Measurements from ENCODE around the gene ROBO1. TPM values are rescaled to one million over a fixed set of nuclear protein-coding genes. Genes with fewer than 3 reads are reported as not detected.

Gene ROBO1
- total and polyA plus RNA-seq, 2 of the 8 experiments (the other 6 are each of a cell fraction or from before 2014, with no cell fraction given): 51.4 to 91.0 TPM

GRCh38 chr3:78870484-78870883 is 897.3 kb downstream of the ROBO1 start:
- no peaks in the 10 kb centered on the region for H4K20me1 ChIP-seq (replicated peaks in 1 of 2; ENCODE audit: control insufficient read depth in 1 of 2, insufficient read depth in 2 of 2, low read length in 2 of 2)
- no peak overlapping the region for H3K4me3 ChIP-seq (ENCODE audit: extremely low read depth in 1 of 4, insufficient read depth in 2 of 4, low read depth in 3 of 4, low read length in 4 of 4)
- ChIA-PET CTCF (ENCODE audit: partially characterized antibody) (no interaction called here), POLR2A (ENCODE audit: partially characterized antibody) (no interaction called here)
- H3K4ac ChIP-seq (replicated peaks; ENCODE audit: insufficient read length, low read depth, low read length): no peak overlapping the region
- H4K8ac ChIP-seq (ENCODE audit: extremely low read depth, insufficient read depth, low read length): no peak overlapping the region
- TF ChIP-seq HDAC6 (IDR thresholded peaks at IDR 0.05; ENCODE audit: low read depth, low read length) (no peak), CEBPB (IDR thresholded peaks at IDR 0.05; ENCODE audit: low read depth, low read length) (0 out of 2 replicates have a peak, but pooled peaks have one; percentile 41)
- no peak overlapping the region for H3K23ac ChIP-seq (ENCODE audit: insufficient read length)
- WGBS, 2 experiments (ENCODE audit: extremely low coverage in 1 of 2, insufficient coverage in 1 of 2, insufficient read length in 1 of 2, insufficient replicate concordance in 2 of 2, low coverage in 1 of 2, low lambda C conversion rate in 2 of 2, missing lambda C conversion rate in 1 of 2): 76% methylated on average over 3 of the region's 3 CpGs; no CpG with 5 or more reads in 1 of the 2 experiments
- no peaks in the 10 kb centered on the region for H3K23me2 ChIP-seq (ENCODE audit: low read depth, low read length)
- no peak overlapping the region for H2BK15ac ChIP-seq (ENCODE audit: low read length)
- H2BK20ac ChIP-seq (ENCODE audit: low read length): no peak overlapping the region
- H3K14ac ChIP-seq (ENCODE audit: insufficient read length): no peak overlapping the region
- no peak overlapping the region for H3K27ac ChIP-seq (ENCODE audit: low read depth, low read length)
- no peak overlapping the region for H2BK120ac ChIP-seq (replicated peaks; ENCODE audit: low read depth, low read length)
- FAIRE-seq: no peak
- no peak for DNase-seq (ENCODE audit: low read depth in 1 of 2, low spot score in 2 of 2)
- no peak overlapping the region for H4K5ac ChIP-seq (ENCODE audit: insufficient read length, low read depth, low read length)
- no peak overlapping the region for H2BK5ac ChIP-seq (ENCODE audit: low read depth, low read length)
- H3K4me2 ChIP-seq (ENCODE audit: insufficient read depth in 1 of 2, low read depth in 2 of 2, low read length in 2 of 2): no peak overlapping the region
- H2AFZ ChIP-seq (ENCODE audit: low read length): no peak overlapping the region
- H3K9me3 ChIP-seq (ENCODE audit: insufficient read depth in 2 of 2, low read depth in 1 of 2, low read length in 1 of 2): no peaks in the 10 kb centered on the region
- no peak overlapping the region for H3K9ac ChIP-seq (replicated peaks in 1 of 4; ENCODE audit: extremely low read depth in 1 of 4, low read depth in 3 of 4, low read length in 3 of 4)
- peaks cover 0 to 33% of the 10 kb centered on the region in 2 experiments; a peak in 2 of 4 replicates for H3K79me2 ChIP-seq (ENCODE audit: control insufficient read depth in 1 of 2, insufficient read depth in 2 of 2, low read length in 2 of 2)
- H3K27me3 ChIP-seq (replicated peaks in 1 of 4; ENCODE audit: control insufficient read depth in 3 of 4, extremely low read depth in 1 of 4, insufficient read depth in 3 of 4, low read length in 3 of 4): peaks cover 0 to 1% (median 0%) of the 10 kb centered on the region in 4 experiments; a peak in 1 of 7 replicates
- H2AK5ac ChIP-seq (ENCODE audit: low read depth, low read length): no peak overlapping the region
- H3K18ac ChIP-seq (ENCODE audit: extremely low read depth, low read length): no peak overlapping the region
- no peak overlapping the region for H4K91ac ChIP-seq (replicated peaks; ENCODE audit: insufficient read length, low read length)
- H2BK12ac ChIP-seq (ENCODE audit: low read depth, low read length): no peak overlapping the region
- H3K36me3 ChIP-seq (ENCODE audit: control insufficient read depth in 2 of 4, insufficient read depth in 4 of 4, low read length in 3 of 4): no peaks in the 10 kb centered on the region
- peaks cover 0 to 15% (median 6%) of the 10 kb centered on the region in 4 experiments; a peak in 5 of 7 replicates for H3K4me1 ChIP-seq (replicated peaks in 1 of 4; ENCODE audit: control insufficient read depth in 3 of 4, insufficient read depth in 4 of 4, low read length in 3 of 4)
- no peaks in the 10 kb centered on the region for H3K79me1 ChIP-seq (ENCODE audit: low read depth, low read length)
- no peak overlapping the region for H3K56ac ChIP-seq (replicated peaks; ENCODE audit: insufficient read length, low read depth, low read length)
